ENCODE data around the gene NR1H4.
A peak's percentile ranks its signal among the peaks of the same experiment; 100 is the strongest.
"Not testable (repeated sequence)": the region's sequence is repeated elsewhere in the genome, so short reads cannot be mapped to it uniquely, and the experiment has no call there.

NR1H4 gene

GRCh38 chr12:100573292-100574186 is 99.9 kb downstream of the NR1H4 start, which contains the start of gene GAS2L3:
Gene GAS2L3 (plus strand): TSS chr12:100573684. CDS start chr12:100594905, 21,221 bp downstream.
- DNase-seq: peak; percentile 85

- no peak for DNase-seq
Measured at GRCh38 chr12:100574187-100575074, 100.8 kb downstream of the NR1H4 start.

GRCh38 chr12:100576331-100577036 is 102.8 kb downstream of the NR1H4 start:
- peak; percentile 8 for DNase-seq

- DNase-seq: no peak
Measured at GRCh38 chr12:100578923-100579322, 105.3 kb downstream of the NR1H4 start.

- DNase-seq: no peak
Measured at GRCh38 chr12:100579844-100580243, 106.2 kb downstream of the NR1H4 start.

GRCh38 chr12:100584256-100584655 is 110.6 kb downstream of the NR1H4 start:
- no peak for DNase-seq

- no peak for DNase-seq
Measured at GRCh38 chr12:100591979-100592378, 118.3 kb downstream of the NR1H4 start.

- no peak for DNase-seq
Measured at GRCh38 chr12:100593490-100593889, 119.8 kb downstream of the NR1H4 start.

- no peak for DNase-seq
Measured at GRCh38 chr12:100601626-100602025, 128.0 kb downstream of the NR1H4 start.

- not testable (repeated sequence) for DNase-seq
Measured at GRCh38 chr12:100602997-100603396, 129.3 kb downstream of the NR1H4 start.

GRCh38 chr12:100608776-100609175 is 135.1 kb downstream of the NR1H4 start:
- DNase-seq: no peak

GRCh38 chr12:100610666-100611430 is 137.2 kb downstream of the NR1H4 start:
- DNase-seq: no peak

- no peak for DNase-seq
Measured at GRCh38 chr12:100612606-100613005, 138.9 kb downstream of the NR1H4 start.
